PC-3 (cell line): Measurements from ENCODE around the gene KDSR. TPM values are rescaled to one million over a fixed set of nuclear protein-coding genes. Genes with fewer than 3 reads are reported as not detected.

Source experiments
- total RNA-seq: library from RNA; depleted of rRNA; stranded (reverse); fragments of >200 nt; gene quantifications from 2 replicates; pipeline ENCODE4 v1.2.3, GENCODE V29; 2014; rRNA removed

Gene KDSR
- total RNA-seq, 1 experiment from 2014 or later: 16.1 TPM

Other genes starting within 250 kb of the KDSR start
- 1.3 and 1.5 TPM in 2 replicates for gene BCL2, start 47.4 kb downstream of the KDSR start, total RNA-seq
- gene VPS4B, start 55.3 kb upstream of the KDSR start, total RNA-seq: 44.7 and 50.3 TPM in 2 replicates
- gene SERPINB5, start 109.8 kb upstream of the KDSR start, total RNA-seq: 96.5 and 104 TPM in 2 replicates
- not detected in 2 replicates for gene SERPINB12, start 175.2 kb upstream of the KDSR start, total RNA-seq
- not detected in 2 replicates for gene SERPINB13, start 220.1 kb upstream of the KDSR start, total RNA-seq